Liver (tissue), 9 donors: Measurements from ENCODE around the gene C12orf54. TPM values are rescaled to one million over a fixed set of nuclear protein-coding genes. Genes with fewer than 3 reads are reported as not detected.

ENCODE experiments used
- DNase-seq: peaks from one replicate; pipeline ENCODE4 v3.0.0-alpha.2; 2017; ENCODE audit warnings: low spot score
- H3K27ac ChIP-seq, 2 donors: one replicate each; pipeline ENCODE4 v1.7.0; 2013; ENCODE audit warnings: inconsistent platforms in 2 of 2, low read length in 2 of 2, control low read depth in 1 of 2, low read depth in 1 of 2, mild to moderate bottlenecking in 1 of 2
- H3K27me3 ChIP-seq, 4 donors: one replicate each; pipeline versions ENCODE4 v1.6.1 to v1.7.0; 2013; ENCODE audit warnings: low read length in 3 of 4, inconsistent platforms in 1 of 4, mild to moderate bottlenecking in 1 of 4, moderate library complexity in 1 of 4; ENCODE audit not compliant: control insufficient read depth in 4 of 4, insufficient read depth in 4 of 4
- H3K36me3 ChIP-seq, 4 donors: one replicate each; pipeline versions ENCODE4 v1.6.1 to v1.7.0; 2013; ENCODE audit warnings: low read length in 3 of 4, mild to moderate bottlenecking in 3 of 4, low read depth in 1 of 4, moderate library complexity in 1 of 4; ENCODE audit not compliant: control insufficient read depth in 4 of 4, insufficient read depth in 3 of 4
- H3K4me1 ChIP-seq, 4 donors: one replicate each; pipeline versions ENCODE4 v1.6.1 to v1.7.0; 2013; ENCODE audit warnings: low read length in 3 of 4, mild to moderate bottlenecking in 3 of 4, moderate library complexity in 1 of 4; ENCODE audit not compliant: control insufficient read depth in 4 of 4, insufficient read depth in 4 of 4
- H3K4me3 ChIP-seq, 3 donors: one replicate each; pipeline versions ENCODE4 v1.6.1 to v1.7.0; 2013; ENCODE audit warnings: low read length in 3 of 3, control low read depth in 1 of 3, low read depth in 1 of 3, mild to moderate bottlenecking in 1 of 3
- H3K9ac ChIP-seq, 2 donors: one replicate each; pipeline ENCODE4 v1.7.0; 2013; ENCODE audit warnings: low read length in 2 of 2, mild to moderate bottlenecking in 2 of 2, moderate library complexity in 2 of 2, control low read depth in 1 of 2, low read depth in 1 of 2
- H3K9me3 ChIP-seq, 4 donors: one replicate each; pipeline versions ENCODE4 v1.6.1 to v1.7.0; 2013; ENCODE audit warnings: low read length in 3 of 4; ENCODE audit not compliant: control insufficient read depth in 4 of 4
- ATF3 ChIP-seq: IDR thresholded peaks from 2 replicates; pipeline ENCODE4 v1.6.1; 2016; ENCODE audit warnings: antibody characterized with exemption
- CTCF ChIP-seq: fragments of 150-350 bp; IDR thresholded peaks from 2 replicates; pipeline ENCODE4 v1.5.1; 2017; ENCODE audit warnings: improper control_type of control experiment, low read depth, low read length; ENCODE audit not compliant: missing input control
- EGR1 ChIP-seq, 2 donors: IDR thresholded peaks; 2 replicates each; pipeline ENCODE4 v1.6.1; 2016 to 2018; ENCODE audit warnings: antibody characterized with exemption in 2 of 2, low read depth in 2 of 2
- FOXA1 ChIP-seq: IDR thresholded peaks from 2 replicates; pipeline ENCODE4 v1.6.1; 2016; ENCODE audit warnings: antibody characterized with exemption
- FOXA2 ChIP-seq: IDR thresholded peaks from 2 replicates; pipeline ENCODE4 v1.6.1; 2016; ENCODE audit warnings: antibody characterized with exemption
- GABPA ChIP-seq, 2 donors: IDR thresholded peaks in 1 of 2; conservative IDR thresholded peaks in 1 of 2; 2 replicates each; pipeline ENCODE4 v1.6.1; 2016; ENCODE audit warnings: antibody characterized with exemption in 2 of 2, mild to moderate bottlenecking in 1 of 2, moderate library complexity in 1 of 2
- HNF4G ChIP-seq: IDR thresholded peaks from 2 replicates; pipeline ENCODE4 v1.6.1; 2016; ENCODE audit warnings: antibody characterized with exemption
- JUND ChIP-seq, 2 donors: IDR thresholded peaks; 2 replicates each; pipeline ENCODE4 v1.6.1; 2016; ENCODE audit warnings: antibody characterized with exemption in 2 of 2
- NR2F2 ChIP-seq: IDR thresholded peaks from 2 replicates; pipeline ENCODE4 v1.6.1; 2016; ENCODE audit warnings: antibody characterized with exemption
- RAD21 ChIP-seq, 2 donors: IDR thresholded peaks; 2 replicates each; pipeline ENCODE4 v1.6.1; 2016; ENCODE audit warnings: antibody characterized with exemption in 2 of 2, mild to moderate bottlenecking in 2 of 2
- REST ChIP-seq: IDR thresholded peaks from 2 replicates; pipeline ENCODE4 v1.6.1; 2016; ENCODE audit warnings: antibody characterized with exemption, mild to moderate bottlenecking
- RXRA ChIP-seq, 2 donors: IDR thresholded peaks; 2 replicates each; pipeline ENCODE4 v1.6.1; 2017 to 2018; ENCODE audit warnings: antibody characterized with exemption in 2 of 2, mild to moderate bottlenecking in 1 of 2
- SP1 ChIP-seq: IDR thresholded peaks from 2 replicates; pipeline ENCODE4 v1.6.1; 2018; ENCODE audit warnings: antibody characterized with exemption, mild to moderate bottlenecking
- TAF1 ChIP-seq: conservative IDR thresholded peaks from 2 replicates; pipeline ENCODE4 v1.6.1; 2016; ENCODE audit warnings: antibody characterized with exemption, mild to moderate bottlenecking
- YY1 ChIP-seq: IDR thresholded peaks from 2 replicates; pipeline ENCODE4 v1.6.1; 2016; ENCODE audit warnings: antibody characterized with exemption, mild to moderate bottlenecking
- ZBTB33 ChIP-seq: IDR thresholded peaks from 2 replicates; pipeline ENCODE4 v1.6.1; 2016; ENCODE audit warnings: antibody characterized with exemption
- WGBS: extraction: QIAGEN DNeasy Blood & Tissue Kit; methylation state at CpG from one replicate; pipeline ENCODE4 v1.1.7; 2013; 5-methylcytosine and 5-hydroxymethylcytosine counted together
- polyA plus RNA-seq, 2 donors: library from polyadenylated mRNA; stranded (reverse) in 1 of 2; unstranded in 1 of 2; fragments of 200-250 nt in 1 of 2; fragments of >200 nt in 1 of 2; fragmentation: Nextera tagmentation in 1 of 2; extraction: Ambion mirVana in 1 of 2; gene quantifications; one replicate each; pipeline versions ENCODE4 v1.2.1 to v1.2.3, GENCODE V29; 2013 to 2015
- total RNA-seq, 2 donors: library from RNA; depleted of rRNA; stranded (reverse); fragments of >200 nt; gene quantifications; one replicate each; pipeline ENCODE4 v1.2.3, GENCODE V29; 2014
- donor health status: healthy.
- donor health status: healthy.
- donor health status: healthy.
- donor health status: healthy.
- donor health status: healthy.

Gene C12orf54
- total and polyA plus RNA-seq, 4 donors = not detected

- 71% methylated on average over 5 of the region's 5 CpGs for WGBS
- no peaks in the 10 kb centered on the region for H3K9me3 ChIP-seq
- no peak for DNase-seq
- H3K27ac ChIP-seq = no peak overlapping the region
- no peak overlapping the region for H3K9ac ChIP-seq
- peaks cover 0 to 6% (median 0%) of the 10 kb centered on the region in 4 donors for H3K27me3 ChIP-seq
- H3K4me3 ChIP-seq = no peak overlapping the region
- no peaks in the 10 kb centered on the region for H3K4me1 ChIP-seq
- TF ChIP-seq ATF3 = no peak
- TF ChIP-seq HNF4G = no peak
- no peak for TF ChIP-seq CTCF
- no peak for TF ChIP-seq FOXA2
- TF ChIP-seq ZBTB33 = no peak
- no peak for TF ChIP-seq NR2F2
- TF ChIP-seq FOXA1 = no peak
- TF ChIP-seq EGR1 (IDR thresholded peaks at IDR 0.05; ENCODE audit: low read depth in 2 of 2) = no peak
- TF ChIP-seq REST = no peak
- no peak for TF ChIP-seq RXRA (IDR thresholded peaks at IDR 0.05)
- TF ChIP-seq JUND (IDR thresholded peaks at IDR 0.05) = no peak
- TF ChIP-seq TAF1 = no peak
- TF ChIP-seq RAD21 (IDR thresholded peaks at IDR 0.05) = no peak
- no peak for TF ChIP-seq YY1
- TF ChIP-seq GABPA (IDR thresholded peaks at IDR 0.05 in 1 of 2, conservative IDR thresholded peaks at IDR 0.05 in 1 of 2) = no peak
- H3K36me3 ChIP-seq = no peaks in the 10 kb centered on the region
Measured at GRCh38 chr12:48486679-48487078, 4.4 kb downstream of the C12orf54 start.

- DNase-seq = no peak
- H3K9ac ChIP-seq = no peak overlapping the region
- H3K4me3 ChIP-seq = no peak overlapping the region
- peaks cover 0 to 10% (median 0%) of the 10 kb centered on the region in 4 donors for H3K27me3 ChIP-seq
- H3K36me3 ChIP-seq = no peaks in the 10 kb centered on the region
- no peak overlapping the region for H3K27ac ChIP-seq
- no peaks in the 10 kb centered on the region for H3K4me1 ChIP-seq
- no peaks in the 10 kb centered on the region for H3K9me3 ChIP-seq
- WGBS = 73% methylated on average over 2 of the region's 2 CpGs
- TF ChIP-seq REST (no peak), TAF1 (no peak), GABPA (IDR thresholded peaks at IDR 0.05 in 1 of 2, conservative IDR thresholded peaks at IDR 0.05 in 1 of 2) (no peak), RAD21 (IDR thresholded peaks at IDR 0.05) (no peak), EGR1 (IDR thresholded peaks at IDR 0.05; ENCODE audit: low read depth in 2 of 2) (no peak), YY1 (no peak), CTCF (no peak), JUND (IDR thresholded peaks at IDR 0.05) (no peak), NR2F2 (no peak), FOXA1 (no peak), RXRA (IDR thresholded peaks at IDR 0.05) (no peak), FOXA2 (no peak), SP1 (no peak)
Measured at GRCh38 chr12:48489012-48489411, 6.7 kb downstream of the C12orf54 start.
